Measurements from ENCODE around the gene VAMP2.

VAMP2 gene
- long read RNA-seq, donor 1, transcript VAMP2-203 (4 exons, 557 nt) = minor isoform, 12 of 55 reads
- long read RNA-seq, donor 1, transcript VAMP2-201 (5 exons, 2,153 nt) = major isoform, 37 of 55 reads
- long read RNA-seq, donor 1, partial matches to known transcripts = 6 of 55 reads
- long read RNA-seq, donor 1, other reads (novel, unspliced or antisense) = 0 of 55 reads
- long read RNA-seq, donor 2, transcript VAMP2-201 (5 exons, 2,153 nt) = major isoform, 21 of 29 reads
- long read RNA-seq, donor 2, partial matches to known transcripts = 6 of 29 reads
- long read RNA-seq, donor 2, other reads (novel, unspliced or antisense) = 0 of 29 reads
- long read RNA-seq, donor 3, transcript VAMP2-201 (5 exons, 2,153 nt) = major isoform, 23 of 42 reads
- long read RNA-seq, donor 3, transcript VAMP2-203 (4 exons, 557 nt) = minor isoform, 7 of 42 reads
- long read RNA-seq, donor 3, partial matches to known transcripts = 11 of 42 reads
- long read RNA-seq, donor 3, other reads (novel, unspliced or antisense) = 0 of 42 reads
- long read RNA-seq, donor 4, transcript VAMP2-201 (5 exons, 2,153 nt) = major isoform, 40 of 68 reads
- long read RNA-seq, donor 4, transcript VAMP2-203 (4 exons, 557 nt) = minor isoform, 11 of 68 reads
- long read RNA-seq, donor 4, partial matches to known transcripts = 13 of 68 reads
- long read RNA-seq, donor 4, other reads (novel, unspliced or antisense) = 0 of 68 reads
- long read RNA-seq, donor 5, transcript VAMP2-203 (4 exons, 557 nt) = minor isoform, 9 of 69 reads
- long read RNA-seq, donor 5, transcript VAMP2-201 (5 exons, 2,153 nt) = major isoform, 43 of 69 reads
- long read RNA-seq, donor 5, partial matches to known transcripts = 16 of 69 reads
- long read RNA-seq, donor 5, other reads (novel, unspliced or antisense) = 0 of 69 reads
- long read RNA-seq, donor 6, transcript VAMP2-201 (5 exons, 2,153 nt) = major isoform, 41 of 74 reads
- long read RNA-seq, donor 6, partial matches to known transcripts = 27 of 74 reads
- long read RNA-seq, donor 6, other reads (novel, unspliced or antisense) = 0 of 74 reads
- long read RNA-seq, donor 7 = 0 reads
- long read RNA-seq, donor 8, transcript VAMP2-203 (4 exons, 557 nt) = minor isoform, 13 of 53 reads
- long read RNA-seq, donor 8, transcript VAMP2-201 (5 exons, 2,153 nt) = major isoform, 20 of 53 reads
- long read RNA-seq, donor 8, partial matches to known transcripts = 19 of 53 reads
- long read RNA-seq, donor 8, other reads (novel, unspliced or antisense) = 0 of 53 reads

GRCh38 chr17:8162233-8162996 is at the start of gene VAMP2:
Gene VAMP2 (minus strand): TSS chr17:8162948. CDS start chr17:8162879, 69 bp downstream.
- peak; percentile 75 for DNase-seq

- no peak for DNase-seq
These were observed 48.2 kb upstream of the VAMP2 start for GRCh38 chr17:8210761-8211458.

- DNase-seq = peak; percentile 87
These were observed 47.4 kb upstream of the VAMP2 start, which contains the start of gene AURKB for GRCh38 chr17:8209907-8210760. Gene AURKB (minus strand): TSS chr17:8210575. CDS start chr17:8210224, 351 bp downstream.

GRCh38 chr17:8206536-8206935 is 43.8 kb upstream of the VAMP2 start:
- DNase-seq = no peak

GRCh38 chr17:8204761-8205555 is 42.2 kb upstream of the VAMP2 start:
- no peak for DNase-seq

- DNase-seq = peak; percentile 65
These were observed 29.5 kb upstream of the VAMP2 start for GRCh38 chr17:8192070-8192815.

- DNase-seq = no peak
These were observed 27.8 kb upstream of the VAMP2 start for GRCh38 chr17:8190506-8190905.

GRCh38 chr17:8189711-8190477 is 27.1 kb upstream of the VAMP2 start, which contains the start of gene BORCS6:
Gene BORCS6 (minus strand): TSS chr17:8190180. CDS start chr17:8190140, 40 bp downstream.
- peak; percentile 96 for DNase-seq

- DNase-seq = no peak
These were observed 26.4 kb upstream of the VAMP2 start for GRCh38 chr17:8189041-8189710.

- DNase-seq = peak; percentile 30
These were observed 25.6 kb upstream of the VAMP2 start for GRCh38 chr17:8188263-8188839.

GRCh38 chr17:8187517-8188262 is 24.9 kb upstream of the VAMP2 start:
- DNase-seq = peak; percentile 86

- peak; percentile 94 for DNase-seq
These were observed 24.2 kb upstream of the VAMP2 start for GRCh38 chr17:8186787-8187516.

GRCh38 chr17:8186446-8186786 is 23.7 kb upstream of the VAMP2 start:
- peak; percentile 94 for DNase-seq

GRCh38 chr17:8185582-8186445 is 23.1 kb upstream of the VAMP2 start:
- DNase-seq = peak; percentile 93

Measured in right kidney (tissue), 9 donors.